GM12874 (cell line): ENCODE measurements around the gene CHFR.

ENCODE experiments used
- TF ChIP-seq, protein P1 (sequence below): IDR thresholded peaks from 2 replicates; pipeline ENCODE4 v1.5.1; 2011; ENCODE audit warnings: low read depth, mild to moderate bottlenecking, control low read depth, low read length, moderate library complexity; ENCODE audit not compliant: insufficient read depth

Gene CHFR

GRCh38 chr12:132824053-132824452 lies 63.4 kb downstream of the CHFR start:
- TF ChIP-seq, protein P1, sequence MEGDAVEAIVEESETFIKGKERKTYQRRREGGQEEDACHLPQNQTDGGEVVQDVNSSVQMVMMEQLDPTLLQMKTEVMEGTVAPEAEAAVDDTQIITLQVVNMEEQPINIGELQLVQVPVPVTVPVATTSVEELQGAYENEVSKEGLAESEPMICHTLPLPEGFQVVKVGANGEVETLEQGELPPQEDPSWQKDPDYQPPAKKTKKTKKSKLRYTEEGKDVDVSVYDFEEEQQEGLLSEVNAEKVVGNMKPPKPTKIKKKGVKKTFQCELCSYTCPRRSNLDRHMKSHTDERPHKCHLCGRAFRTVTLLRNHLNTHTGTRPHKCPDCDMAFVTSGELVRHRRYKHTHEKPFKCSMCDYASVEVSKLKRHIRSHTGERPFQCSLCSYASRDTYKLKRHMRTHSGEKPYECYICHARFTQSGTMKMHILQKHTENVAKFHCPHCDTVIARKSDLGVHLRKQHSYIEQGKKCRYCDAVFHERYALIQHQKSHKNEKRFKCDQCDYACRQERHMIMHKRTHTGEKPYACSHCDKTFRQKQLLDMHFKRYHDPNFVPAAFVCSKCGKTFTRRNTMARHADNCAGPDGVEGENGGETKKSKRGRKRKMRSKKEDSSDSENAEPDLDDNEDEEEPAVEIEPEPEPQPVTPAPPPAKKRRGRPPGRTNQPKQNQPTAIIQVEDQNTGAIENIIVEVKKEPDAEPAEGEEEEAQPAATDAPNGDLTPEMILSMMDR, result no peak

DNA sequence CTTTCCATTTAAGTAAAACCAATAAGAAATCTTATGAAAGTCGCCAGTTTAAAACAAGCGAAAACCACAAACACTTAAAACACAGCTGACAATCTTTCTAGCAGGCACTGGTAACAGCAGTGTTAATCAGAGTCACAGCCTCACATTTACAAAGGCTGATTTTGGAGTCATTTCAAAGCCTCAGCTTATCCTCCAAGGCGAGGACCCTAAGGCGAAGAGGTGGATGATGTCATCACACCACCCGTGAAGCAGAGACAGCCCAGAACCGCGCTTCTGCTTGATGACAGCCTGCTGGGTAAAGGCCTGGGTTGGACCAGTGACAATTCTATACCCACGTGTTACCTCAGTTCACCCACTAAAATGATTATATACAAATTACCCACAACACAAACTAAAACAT lies 68.8 kb downstream of the CHFR start:
- TF ChIP-seq, protein P1, result no peak

- TF ChIP-seq, protein P1, result no peak
Measured at GRCh38 chr12:132814232-132814631, 73.2 kb downstream of the CHFR start.

DNA sequence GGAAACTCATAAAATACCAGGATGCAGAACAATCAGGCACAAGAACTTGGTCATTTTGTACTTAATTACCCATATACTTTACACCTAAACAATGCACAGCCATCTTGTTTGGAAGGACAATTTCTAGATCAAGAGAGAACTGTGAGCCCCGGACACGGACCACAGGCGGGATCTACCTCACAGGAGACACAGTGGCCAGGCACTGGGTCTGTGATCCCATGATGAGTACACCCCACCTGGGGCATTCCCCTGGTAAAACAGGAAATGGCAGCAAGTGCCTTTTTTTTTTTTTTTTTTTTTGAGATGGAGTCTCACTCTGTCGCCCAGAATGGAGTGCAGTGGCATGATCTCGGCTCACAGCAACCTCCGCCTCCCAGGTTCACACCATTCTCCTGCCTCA lies 74.0 kb downstream of the CHFR start:
- TF ChIP-seq, protein P1, result no peak

DNA sequence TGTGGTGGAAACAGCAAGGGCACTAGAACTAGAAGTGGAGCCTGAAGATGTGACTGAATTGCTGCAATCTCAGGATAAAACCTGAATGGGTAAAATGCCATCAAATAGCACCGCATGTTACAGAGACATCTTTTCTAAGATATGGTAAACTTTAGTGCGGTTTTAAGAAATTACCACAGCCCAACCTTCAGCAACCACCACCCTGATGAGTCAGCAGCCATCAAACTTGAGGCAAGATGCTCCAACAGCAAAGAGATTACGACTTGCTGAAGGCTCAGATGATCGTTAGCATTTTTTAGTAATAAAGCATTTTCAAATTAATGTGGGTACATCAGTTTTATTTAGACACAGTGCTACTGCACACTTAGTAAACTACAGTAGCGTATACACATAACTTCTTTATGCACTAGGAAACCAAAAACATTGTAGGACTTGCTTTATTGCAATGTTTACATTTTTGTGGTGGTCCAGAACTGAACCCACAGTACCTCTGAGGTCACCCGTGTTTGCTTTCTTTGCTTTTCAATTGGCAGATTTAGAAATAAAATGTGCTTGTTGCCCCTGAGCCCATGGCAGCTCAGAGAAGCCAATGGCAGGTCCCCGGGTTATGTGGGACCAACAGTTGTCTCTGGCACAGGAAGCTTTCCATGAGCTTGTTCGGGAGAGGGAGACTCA lies 74.6 kb downstream of the CHFR start:
- TF ChIP-seq, protein P1, result no peak

GRCh38 chr12:132809391-132809790 lies 78.0 kb downstream of the CHFR start:
- TF ChIP-seq, protein P1, result peak; percentile 35; the same call in 1 of the 2 replicates

GRCh38 chr12:132807295-132808092 lies 79.9 kb downstream of the CHFR start:
- TF ChIP-seq, protein P1, result no peak
